HG02642 (cell line): Measurements from ENCODE around the gene HCST.
"Not testable (repeated sequence)": the region's sequence is repeated elsewhere in the genome, so short reads cannot be mapped to it uniquely, and the experiment has no call there.

Source experiments
- ATAC-seq: cut with Tn5 transposase; IDR thresholded peaks from one replicate; pipeline ENCODE4 v1.9.1; 2021; ENCODE audit warnings: mild to moderate bottlenecking; ENCODE audit not compliant: unreplicated experiment, poor library complexity

HCST gene

GRCh38 chr19:35903550-35904179 lies 1.3 kb downstream of the HCST start:
- peak; percentile 38 for ATAC-seq

GRCh38 chr19:35904311-35905068 lies 2.2 kb downstream of the HCST start:
- ATAC-seq, result no peak

- ATAC-seq, result no peak
These were observed 2.9 kb downstream of the HCST start for GRCh38 chr19:35905178-35905727.

GRCh38 chr19:35907377-35907745 lies 5.0 kb downstream of the HCST start:
- ATAC-seq, result no peak

- ATAC-seq, result no peak
These were observed 5.7 kb downstream of the HCST start, which contains the start of gene TYROBP for GRCh38 chr19:35908010-35908441. Gene TYROBP, minus strand, starts transcription at chr19:35908295. Its CDS starts 67 bp downstream, at chr19:35908228.

- no peak for ATAC-seq
These were observed 6.8 kb downstream of the HCST start for GRCh38 chr19:35908973-35909683.

GRCh38 chr19:35909684-35910035 lies 7.3 kb downstream of the HCST start:
- no peak for ATAC-seq

GRCh38 chr19:35910355-35910754 lies 8.0 kb downstream of the HCST start:
- not testable (repeated sequence) for ATAC-seq

- no peak for ATAC-seq
These were observed 8.8 kb downstream of the HCST start for GRCh38 chr19:35911173-35911572.

- ATAC-seq, result no peak
These were observed 9.5 kb downstream of the HCST start for GRCh38 chr19:35911790-35912189.

- no peak for ATAC-seq
These were observed 11.3 kb downstream of the HCST start for GRCh38 chr19:35913589-35913988.

GRCh38 chr19:35915443-35915842 lies 13.1 kb downstream of the HCST start:
- no peak for ATAC-seq

GRCh38 chr19:35919306-35919705 lies 17.0 kb downstream of the HCST start:
- ATAC-seq, result no peak

- ATAC-seq, result no peak
These were observed 18.7 kb downstream of the HCST start for GRCh38 chr19:35921012-35921411.

- ATAC-seq, result no peak
These were observed 23.2 kb downstream of the HCST start for GRCh38 chr19:35925501-35925900.

GRCh38 chr19:35928507-35928906 lies 26.2 kb downstream of the HCST start:
- ATAC-seq, result no peak

GRCh38 chr19:35929876-35930275 lies 27.5 kb downstream of the HCST start:
- no peak for ATAC-seq

- peak; percentile 96 for ATAC-seq
These were observed 29.0 kb downstream of the HCST start for GRCh38 chr19:35931161-35931873.

GRCh38 chr19:35931874-35932202 lies 29.5 kb downstream of the HCST start:
- no peak for ATAC-seq

- ATAC-seq, result no peak
These were observed 30.1 kb downstream of the HCST start for GRCh38 chr19:35932291-35932936.
